ENCODE results near the gene FOXL2NB. TPM values are rescaled to one million over a fixed set of nuclear protein-coding genes. Genes with fewer than 3 reads are reported as not detected.

FOXL2NB gene
- total RNA-seq, 4 donors from 2014 or later = not detected

DNA sequence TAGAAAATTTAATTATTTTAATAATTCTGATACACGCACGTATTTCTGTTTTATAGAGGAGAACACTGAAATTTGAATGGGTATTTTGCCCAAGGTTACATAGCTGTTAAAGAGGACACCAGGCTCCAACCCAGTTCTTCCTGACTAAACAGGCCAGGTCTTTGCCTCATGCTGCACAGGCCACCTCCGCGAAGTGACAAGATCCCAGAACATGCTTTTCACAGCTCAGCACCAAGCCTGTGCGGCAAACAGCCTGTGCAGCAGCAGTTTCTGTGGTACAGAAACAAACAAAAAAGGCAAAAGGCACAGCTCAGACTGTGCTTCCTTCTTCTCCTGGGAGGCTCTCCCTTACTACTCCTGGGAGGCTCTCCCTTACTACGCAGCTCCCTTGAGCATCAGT lies 6.6 kb upstream of the FOXL2NB start:
- H3K9me3 ChIP-seq = no peaks in the 10 kb centered on the region
- no peaks in the 10 kb centered on the region for H3K36me3 ChIP-seq
- no peak for TF ChIP-seq POLR2A (IDR thresholded peaks at IDR 0.05)
- no peak for TF ChIP-seq POLR2AphosphoS5 (IDR thresholded peaks at IDR 0.05)
- TF ChIP-seq, protein P1, sequence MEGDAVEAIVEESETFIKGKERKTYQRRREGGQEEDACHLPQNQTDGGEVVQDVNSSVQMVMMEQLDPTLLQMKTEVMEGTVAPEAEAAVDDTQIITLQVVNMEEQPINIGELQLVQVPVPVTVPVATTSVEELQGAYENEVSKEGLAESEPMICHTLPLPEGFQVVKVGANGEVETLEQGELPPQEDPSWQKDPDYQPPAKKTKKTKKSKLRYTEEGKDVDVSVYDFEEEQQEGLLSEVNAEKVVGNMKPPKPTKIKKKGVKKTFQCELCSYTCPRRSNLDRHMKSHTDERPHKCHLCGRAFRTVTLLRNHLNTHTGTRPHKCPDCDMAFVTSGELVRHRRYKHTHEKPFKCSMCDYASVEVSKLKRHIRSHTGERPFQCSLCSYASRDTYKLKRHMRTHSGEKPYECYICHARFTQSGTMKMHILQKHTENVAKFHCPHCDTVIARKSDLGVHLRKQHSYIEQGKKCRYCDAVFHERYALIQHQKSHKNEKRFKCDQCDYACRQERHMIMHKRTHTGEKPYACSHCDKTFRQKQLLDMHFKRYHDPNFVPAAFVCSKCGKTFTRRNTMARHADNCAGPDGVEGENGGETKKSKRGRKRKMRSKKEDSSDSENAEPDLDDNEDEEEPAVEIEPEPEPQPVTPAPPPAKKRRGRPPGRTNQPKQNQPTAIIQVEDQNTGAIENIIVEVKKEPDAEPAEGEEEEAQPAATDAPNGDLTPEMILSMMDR (IDR thresholded peaks at IDR 0.05) = no peak
- no peak for TF ChIP-seq EP300 (IDR thresholded peaks at IDR 0.05; ENCODE audit: low read depth)
- no peak overlapping the region for H3K4me3 ChIP-seq
- intact Hi-C loops (cut with DNase I; ENCODE audit: low total_unique reads) = loop anchor here (10.0 kb wide), 1 partner anchor 384 kb away; no protein-coding TSS in a partner anchor
- peaks cover 24 to 62% (median 42%) of the 10 kb centered on the region in 4 donors for H3K4me1 ChIP-seq
- peaks cover 100% of the 10 kb centered on the region for H3K27me3 ChIP-seq
- no peak for DNase-seq
- 55 to 73% methylated on average over 3 to 6 of the region's 6 CpGs for WGBS, 2 donors (ENCODE audit: low coverage in 1 of 2)
- in situ Hi-C loops (cut with MboI; ENCODE audit: low pct_ligation_motif_present in 1 of 4, low pct_unique_long_range_greater_than_20kb in 1 of 4, low sequenced_read_pairs in 3 of 4) = loop anchor here in 2 of 4 donors (25.0 kb wide), 2 partner anchors 397 to 528 kb away; partner anchors contain the start of gene MRPS22 (in 2 of the 2)
- no peak overlapping the region for H3K27ac ChIP-seq

DNA sequence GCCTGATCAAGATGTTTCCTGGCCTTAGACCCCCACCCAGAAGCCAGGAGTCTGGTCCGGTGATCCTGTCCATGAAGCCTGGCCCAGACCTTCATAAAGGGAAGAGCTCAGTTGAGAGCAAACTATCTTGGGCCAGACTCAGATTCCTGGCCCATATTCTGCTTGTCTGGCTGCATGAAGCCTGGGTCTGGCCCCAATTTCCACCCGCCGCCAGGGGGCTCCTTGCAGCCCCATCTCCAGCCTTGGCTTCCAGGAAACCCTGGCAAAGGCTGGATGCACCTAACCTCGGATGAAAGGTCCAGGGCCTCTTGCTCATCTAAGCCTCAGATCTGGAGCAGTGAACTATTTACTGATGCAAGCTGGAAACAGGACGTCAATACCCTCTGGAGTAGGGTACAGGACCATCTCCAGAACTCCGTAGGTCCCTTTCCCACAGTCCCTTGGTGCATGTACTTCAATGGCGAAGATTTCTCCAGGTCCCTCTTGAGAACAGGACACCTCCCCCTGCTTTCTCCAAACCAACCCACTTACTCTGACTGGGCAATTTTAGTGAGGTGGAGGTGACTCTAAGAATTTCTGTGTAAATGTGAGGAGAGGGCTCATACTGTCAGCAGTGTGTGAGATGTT lies 5.6 kb upstream of the FOXL2NB start:
- intact Hi-C loops (cut with DNase I; ENCODE audit: low total_unique reads) (loop anchor here (10.0 kb wide), 1 partner anchor 383 kb away; no protein-coding TSS in a partner anchor), in situ Hi-C loops (cut with MboI; ENCODE audit: low pct_ligation_motif_present in 1 of 4, low pct_unique_long_range_greater_than_20kb in 1 of 4, low sequenced_read_pairs in 3 of 4) (loop anchor here in 2 of 4 donors (25.0 kb wide), 2 partner anchors 396 to 529 kb away; partner anchors contain the start of gene MRPS22 (in 2 of the 2))
- TF ChIP-seq POLR2A (IDR thresholded peaks at IDR 0.05) = no peak
- TF ChIP-seq, protein P1 (IDR thresholded peaks at IDR 0.05) = peak; percentile 21 to 55 (median 41)
- peaks cover 26 to 61% (median 41%) of the 10 kb centered on the region in 4 donors for H3K4me1 ChIP-seq
- no peaks in the 10 kb centered on the region for H3K9me3 ChIP-seq
- H3K27ac ChIP-seq = no peak overlapping the region
- peaks cover 100% of the 10 kb centered on the region for H3K27me3 ChIP-seq
- H3K36me3 ChIP-seq = no peaks in the 10 kb centered on the region
- 50 to 80% methylated on average over 1 to 7 of the region's 7 CpGs for WGBS, 2 donors (ENCODE audit: low coverage in 1 of 2)
- peak; percentile 54 for DNase-seq
- H3K4me3 ChIP-seq = no peak overlapping the region

DNA sequence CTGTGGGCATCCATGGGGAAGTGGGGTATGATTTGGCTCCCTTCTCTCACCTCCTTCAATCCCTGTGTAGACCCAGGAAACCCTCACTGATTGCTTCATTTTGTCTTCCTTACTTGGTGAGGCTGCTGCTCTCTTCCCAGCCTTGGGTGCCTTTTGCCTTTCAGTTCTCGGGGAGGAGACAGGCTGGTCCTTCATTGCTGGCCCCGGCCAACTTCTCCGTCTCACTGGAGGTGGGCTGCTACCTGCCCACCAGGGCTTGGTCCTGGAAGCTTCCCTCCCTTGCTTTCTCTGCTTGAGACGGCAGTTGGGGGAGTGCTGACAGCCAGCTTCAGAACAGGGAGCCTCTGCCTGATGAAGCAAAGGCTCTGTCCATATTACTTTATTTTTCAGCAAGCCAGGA lies 4.7 kb upstream of the FOXL2NB start:
- H3K27me3 ChIP-seq = peaks cover 100% of the 10 kb centered on the region
- in situ Hi-C loops (cut with MboI; ENCODE audit: low pct_ligation_motif_present in 1 of 4, low pct_unique_long_range_greater_than_20kb in 1 of 4, low sequenced_read_pairs in 3 of 4) (loop anchor here in 2 of 4 donors (25.0 kb wide), 2 partner anchors 395 to 530 kb away; partner anchors contain the start of gene MRPS22 (in 2 of the 2)), intact Hi-C loops (cut with DNase I; ENCODE audit: low total_unique reads) (loop anchor here (10.0 kb wide), 1 partner anchor 383 kb away; no protein-coding TSS in a partner anchor)
- 94% methylated on average over 4 of the region's 4 CpGs; no CpG with 5 or more reads in 1 of the 2 donors for WGBS, 2 donors (ENCODE audit: low coverage in 1 of 2)
- H3K9me3 ChIP-seq = no peaks in the 10 kb centered on the region
- H3K4me3 ChIP-seq = no peak overlapping the region
- TF ChIP-seq POLR2A (IDR thresholded peaks at IDR 0.05) = no peak
- no peak for TF ChIP-seq EP300 (IDR thresholded peaks at IDR 0.05; ENCODE audit: low read depth)
- TF ChIP-seq, protein P1 (IDR thresholded peaks at IDR 0.05) = no peak
- TF ChIP-seq POLR2AphosphoS5 (IDR thresholded peaks at IDR 0.05) = no peak
- H3K36me3 ChIP-seq = no peaks in the 10 kb centered on the region
- no peak for DNase-seq
- peaks cover 25 to 61% (median 41%) of the 10 kb centered on the region in 4 donors for H3K4me1 ChIP-seq
- no peak overlapping the region for H3K27ac ChIP-seq

DNA sequence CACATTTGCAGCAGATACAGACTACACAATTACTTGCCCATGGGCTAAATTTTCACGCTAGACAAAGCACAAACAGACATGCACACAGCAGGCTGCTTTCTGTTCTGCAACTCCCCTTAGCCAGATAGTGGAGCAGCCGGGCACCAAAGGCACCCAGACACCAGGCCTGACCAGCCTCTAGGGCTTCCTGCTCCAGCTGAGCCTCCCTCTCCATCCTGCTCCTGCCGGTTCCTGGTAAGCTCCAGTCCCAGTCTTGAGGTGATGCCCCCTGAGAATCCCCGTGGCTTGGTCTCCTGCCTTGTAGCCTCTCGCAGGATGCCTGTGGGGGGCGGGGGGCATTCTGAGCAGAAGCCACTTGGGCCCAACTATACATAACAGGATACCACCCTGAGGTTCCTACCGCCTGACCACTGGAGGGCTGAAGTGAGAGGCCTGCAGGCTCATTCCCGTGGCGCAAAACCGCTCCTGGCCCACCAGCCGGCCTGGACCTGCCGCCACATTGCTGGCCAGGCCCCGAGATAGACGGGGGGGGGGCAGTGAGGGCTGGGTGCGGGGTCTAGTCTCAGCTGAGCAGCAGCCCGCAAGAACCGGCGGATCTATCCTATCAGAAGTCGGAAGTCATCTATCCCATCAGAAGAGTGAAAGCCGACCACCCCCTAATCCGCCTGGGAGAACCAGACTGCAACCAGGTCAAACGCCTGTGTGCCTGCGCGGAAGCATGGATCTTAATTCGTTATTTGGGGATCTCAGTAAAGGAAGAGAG lies 4.0 kb upstream of the FOXL2NB start:
- Histone ChIP-seq H3K4me1 (peaks cover 25 to 57% (median 38%) of the 10 kb centered on the region in 4 donors), H3K27ac (no peak overlapping the region), H3K27me3 (peaks cover 100% of the 10 kb centered on the region), H3K4me3 (no peak overlapping the region), H3K36me3 (no peaks in the 10 kb centered on the region), H3K9me3 (no peaks in the 10 kb centered on the region)
- no peak for TF ChIP-seq EP300 (IDR thresholded peaks at IDR 0.05; ENCODE audit: low read depth)
- TF ChIP-seq, protein P1 (IDR thresholded peaks at IDR 0.05) = no peak
- TF ChIP-seq POLR2A (IDR thresholded peaks at IDR 0.05) = no peak
- TF ChIP-seq POLR2AphosphoS5 (IDR thresholded peaks at IDR 0.05) = peak in 1 of 3 donors; percentile 60
- in situ Hi-C loops (cut with MboI; ENCODE audit: low pct_ligation_motif_present in 1 of 4, low pct_unique_long_range_greater_than_20kb in 1 of 4, low sequenced_read_pairs in 3 of 4) (loop anchor here in 2 of 4 donors (25.0 kb wide), 2 partner anchors 394 to 531 kb away; partner anchors contain the start of gene MRPS22 (in 2 of the 2)), intact Hi-C loops (cut with DNase I; ENCODE audit: low total_unique reads) (loop anchor here (10.0 kb wide), 1 partner anchor 382 kb away; no protein-coding TSS in a partner anchor)
- no peak for DNase-seq
- WGBS, 2 donors (ENCODE audit: low coverage in 1 of 2) = 34 to 45% methylated on average over 5 to 24 of the region's 25 CpGs

Data from transverse colon (tissue), 4 donors.